ENCODE results near the gene HS3ST3B1.

GRCh38 chr17:14312522-14312921 lies 11.6 kb downstream of the HS3ST3B1 start:
- TF ChIP-seq CTCF (IDR thresholded peaks at IDR 0.05; ENCODE audit: low read length) (no peak), EZH2 (optimal IDR thresholded peaks at IDR 0.05; ENCODE audit: low read depth, low read length) (no peak)
